H54 (cell line): Measurements from ENCODE around the gene ART3.
"Not testable (repeated sequence)": the region's sequence is repeated elsewhere in the genome, so short reads cannot be mapped to it uniquely, and the experiment has no call there.

Source experiments
- DNase-seq: peaks from one replicate; pipeline ENCODE4 v3.0.0; 2011; ENCODE audit warnings: low spot score, mixed read lengths; ENCODE audit not compliant: insufficient read length
- FAIRE-seq: peaks from 3 replicates; lab custom pipeline; 2011; peaks lifted over from hg19 to GRCh38; lab: Jason Lieb, UNC
- POLR2A ChIP-seq: IDR thresholded peaks from 2 replicates; pipeline ENCODE4 v1.6.1; 2011; ENCODE audit warnings: low read depth, mild to moderate bottlenecking, low read length

Gene ART3, protein sequence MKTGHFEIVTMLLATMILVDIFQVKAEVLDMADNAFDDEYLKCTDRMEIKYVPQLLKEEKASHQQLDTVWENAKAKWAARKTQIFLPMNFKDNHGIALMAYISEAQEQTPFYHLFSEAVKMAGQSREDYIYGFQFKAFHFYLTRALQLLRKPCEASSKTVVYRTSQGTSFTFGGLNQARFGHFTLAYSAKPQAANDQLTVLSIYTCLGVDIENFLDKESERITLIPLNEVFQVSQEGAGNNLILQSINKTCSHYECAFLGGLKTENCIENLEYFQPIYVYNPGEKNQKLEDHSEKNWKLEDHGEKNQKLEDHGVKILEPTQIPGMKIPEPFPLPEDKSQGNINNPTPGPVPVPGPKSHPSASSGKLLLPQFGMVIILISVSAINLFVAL

DNA sequence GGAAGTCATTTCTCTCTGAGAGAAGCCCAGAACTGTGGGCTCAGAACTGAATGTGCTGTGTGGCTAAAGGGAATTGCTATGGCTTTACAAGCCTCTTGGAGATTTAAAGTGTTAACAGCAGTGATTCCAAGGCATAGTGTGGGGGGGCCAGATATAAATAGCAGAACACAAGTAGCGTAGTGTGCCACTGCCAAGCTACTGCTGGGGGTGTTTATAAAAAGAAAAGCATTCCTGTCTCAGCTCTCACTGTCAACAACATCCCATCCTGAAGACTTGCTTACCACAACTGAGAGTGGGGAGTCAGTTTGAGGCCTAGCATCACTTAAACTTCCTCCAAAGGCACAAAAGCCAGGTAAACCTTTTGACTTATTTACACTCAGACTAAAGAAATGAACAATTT, at the start of gene ART3:
TSS of gene ART3 (plus strand) at position 242 of the 400 bp plus-strand sequence. CDS start 1,181 bp downstream, outside the sequence.
- DNase-seq (no peak), FAIRE-seq (no peak)
- TF ChIP-seq POLR2A = no peak

DNA sequence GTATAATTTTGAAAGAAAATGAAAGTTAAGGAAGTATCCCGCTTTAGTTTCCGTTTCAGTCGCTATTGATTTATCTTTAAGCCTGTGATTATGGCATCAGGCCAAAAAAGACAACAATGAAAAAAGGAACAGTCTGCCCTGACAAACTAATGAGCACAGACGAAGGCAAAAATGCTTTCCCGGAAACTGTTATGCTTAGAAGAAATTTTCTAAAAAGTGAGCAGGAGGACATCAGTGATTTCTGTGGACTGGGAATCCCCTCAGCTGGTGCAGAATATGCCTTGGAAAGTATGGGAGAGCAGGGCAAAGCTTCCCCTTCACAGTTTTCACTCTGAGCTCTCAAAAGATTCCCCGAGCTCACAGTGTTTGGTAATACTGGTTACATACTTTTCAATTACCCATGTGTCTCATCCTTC, 46.2 kb upstream of the ART3 start:
- no peak for TF ChIP-seq POLR2A
- no peak for DNase-seq
- no peak for FAIRE-seq

DNA sequence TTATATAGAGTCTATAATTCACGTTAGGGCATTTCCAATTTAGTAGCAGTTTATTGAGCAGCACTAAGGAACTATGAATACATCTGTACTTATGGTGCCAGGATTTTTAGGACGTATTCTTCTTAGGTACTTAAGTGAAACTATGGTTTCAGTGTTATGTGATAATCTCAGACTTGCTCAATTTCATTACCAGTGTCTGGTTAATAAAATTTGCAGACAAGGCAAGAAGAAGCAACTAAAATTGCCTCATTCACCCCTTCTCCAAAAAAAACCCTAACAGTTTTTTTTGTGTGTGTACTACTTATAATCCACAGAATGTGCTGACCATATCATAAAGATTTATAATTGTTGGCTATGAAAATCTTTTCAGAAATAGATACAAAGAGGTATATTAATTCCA, 45.2 kb upstream of the ART3 start:
- no peak for TF ChIP-seq POLR2A
- no peak for FAIRE-seq
- no peak for DNase-seq

DNA sequence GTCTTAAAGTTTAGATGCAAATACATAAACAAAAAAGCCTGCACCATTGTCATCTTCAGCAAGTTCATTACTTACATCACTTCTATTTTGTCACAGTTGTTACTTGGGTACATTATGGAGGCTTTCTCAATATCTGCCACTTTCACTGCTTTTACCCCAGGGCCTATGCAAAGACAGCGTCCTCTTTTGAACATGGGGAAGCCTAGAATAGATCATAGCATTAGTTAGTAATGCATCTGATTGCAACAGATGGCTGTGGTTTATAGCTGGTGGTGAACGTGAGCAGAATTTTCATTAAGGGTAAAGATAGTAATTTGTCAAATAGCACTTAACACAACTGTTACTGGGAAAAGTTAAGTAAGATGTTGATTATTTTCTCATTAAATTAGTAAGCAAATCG, 39.4 kb upstream of the ART3 start:
- DNase-seq (no peak), FAIRE-seq (no peak)
- no peak for TF ChIP-seq POLR2A

DNA sequence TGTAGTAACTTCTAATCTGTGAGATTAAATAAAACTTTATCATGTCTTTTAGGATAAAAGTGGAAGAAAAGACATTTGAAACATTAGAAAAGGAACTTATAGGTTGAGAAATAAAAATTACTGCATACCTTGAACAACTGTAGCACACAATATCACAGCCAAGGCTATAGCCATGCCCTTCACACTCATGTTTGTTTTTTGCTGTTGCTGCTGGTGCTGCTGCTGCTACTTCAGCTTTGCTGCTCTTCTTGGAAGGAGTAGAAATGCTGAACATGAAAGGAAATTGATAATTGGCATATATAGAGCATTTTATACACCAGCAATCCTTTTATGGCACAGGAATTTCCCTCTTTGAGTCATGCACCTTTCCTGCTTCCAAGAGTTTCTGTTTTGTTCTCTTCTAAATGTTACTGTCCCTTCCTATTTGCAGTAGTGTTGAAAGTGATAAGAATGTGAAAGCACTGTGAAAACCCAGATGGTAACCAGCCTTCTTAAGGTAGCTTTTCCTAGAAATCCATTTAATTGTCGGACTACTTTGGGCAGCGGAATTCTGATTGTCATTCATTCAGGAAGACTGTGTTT, 38.6 kb upstream of the ART3 start, which contains the start of gene CXCL11:
TSS of gene CXCL11 (minus strand) at position 272 of the 582 bp plus-strand sequence. CDS start at position 189, 83 bp downstream.
- TF ChIP-seq POLR2A = no peak
- FAIRE-seq (no peak), DNase-seq (no peak)

DNA sequence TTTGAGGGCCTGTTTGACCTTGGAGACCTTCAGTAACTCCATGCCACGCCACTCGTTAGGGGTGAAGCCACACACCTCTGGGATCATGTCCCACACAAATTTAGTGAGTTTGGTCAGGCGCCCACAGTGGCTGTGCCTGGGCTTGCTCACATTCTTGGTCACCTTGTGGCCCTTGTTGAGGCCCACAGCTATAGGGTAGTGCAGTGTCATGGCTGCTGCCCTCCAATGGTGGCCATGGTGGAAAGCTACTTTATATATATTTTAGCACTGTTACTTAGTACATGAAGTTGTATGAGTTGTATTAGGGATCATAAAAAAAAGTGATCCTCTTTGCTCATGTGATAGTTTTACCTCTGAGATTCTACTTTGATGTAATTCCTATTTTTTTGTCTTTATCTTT, 37.7 kb upstream of the ART3 start:
- FAIRE-seq (no peak), DNase-seq (no peak)
- no peak for TF ChIP-seq POLR2A

DNA sequence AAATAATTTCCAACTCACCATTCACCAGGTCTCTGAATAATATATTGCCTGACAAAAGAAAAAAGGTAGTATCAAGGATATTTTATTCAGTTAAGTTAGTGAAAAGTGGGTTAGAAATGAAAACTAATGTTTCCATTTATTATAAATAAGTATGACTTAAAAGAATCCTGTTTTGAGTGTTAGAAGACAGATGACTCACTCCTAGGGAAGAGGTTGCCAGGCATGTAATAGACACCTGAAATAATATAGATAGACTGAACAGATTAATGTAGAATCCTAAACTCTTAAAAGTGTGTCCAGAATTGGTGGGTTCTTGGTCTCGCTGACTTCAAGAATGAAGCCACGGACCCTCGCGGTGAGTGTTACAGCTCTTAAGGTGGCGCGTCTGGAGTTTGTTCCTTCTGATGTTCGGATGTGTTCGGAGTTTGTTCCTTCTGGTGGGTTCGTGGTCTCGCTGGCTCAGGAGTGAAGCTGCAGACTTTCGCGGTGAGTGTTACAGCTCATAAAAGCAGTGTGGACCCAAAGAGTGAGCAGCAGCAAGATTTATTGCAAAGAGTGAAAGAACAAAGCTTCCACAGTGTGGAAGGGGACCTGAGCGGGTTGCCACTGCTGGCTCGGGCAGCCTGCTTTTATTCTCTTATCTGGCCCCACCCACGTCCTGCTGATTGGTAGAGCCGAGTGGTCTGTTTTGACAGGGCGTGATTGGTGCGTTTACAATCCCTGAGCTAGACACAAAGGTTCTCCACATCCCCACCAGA, 32.1 kb upstream of the ART3 start:
- not testable (repeated sequence) for DNase-seq, FAIRE-seq

DNA sequence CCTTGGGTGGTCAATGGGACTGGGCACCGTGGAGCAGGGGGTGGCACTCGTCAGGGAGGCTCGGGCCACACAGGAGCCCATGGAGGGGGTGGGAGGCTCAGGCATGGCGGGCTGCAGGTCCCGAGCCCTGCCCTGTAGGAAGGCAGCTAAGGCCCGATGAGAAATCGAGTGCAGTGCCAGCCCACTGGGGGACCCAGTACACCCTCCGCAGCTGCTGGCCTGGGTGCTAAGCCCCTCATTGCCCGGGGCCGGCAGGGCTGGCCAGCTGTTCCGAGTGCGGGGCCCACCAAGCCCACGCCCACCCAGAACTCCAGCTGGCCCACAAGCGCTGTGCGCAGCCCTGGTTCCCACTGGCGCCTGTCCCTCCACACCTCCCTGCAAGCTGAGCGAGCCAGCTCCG, 31.2 kb upstream of the ART3 start:
- not testable (repeated sequence) for DNase-seq

DNA sequence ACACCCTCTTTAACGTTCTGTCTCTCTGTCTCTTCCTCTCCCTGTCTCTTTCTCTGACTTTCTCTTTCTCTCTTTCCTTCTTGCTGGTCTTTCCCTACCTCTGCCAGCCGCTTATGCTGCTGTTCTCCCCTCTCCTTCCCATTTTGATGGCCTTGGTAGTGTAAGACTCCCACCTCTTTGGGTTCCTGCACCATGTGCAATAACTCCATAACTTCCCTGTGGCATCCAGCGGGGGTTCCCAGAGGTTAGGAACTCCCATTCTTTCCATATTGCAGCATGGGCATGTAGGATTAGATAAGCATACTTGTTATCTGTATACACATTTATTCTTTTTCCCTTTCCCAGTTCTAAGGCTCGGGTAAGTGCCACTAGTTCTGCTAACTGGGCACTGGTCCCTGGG, 29.8 kb upstream of the ART3 start:
- not testable (repeated sequence) for DNase-seq, FAIRE-seq

More for the DNA sequence above, 31.2 kb upstream of the ART3 start:
- FAIRE-seq = not testable (repeated sequence)

DNA sequence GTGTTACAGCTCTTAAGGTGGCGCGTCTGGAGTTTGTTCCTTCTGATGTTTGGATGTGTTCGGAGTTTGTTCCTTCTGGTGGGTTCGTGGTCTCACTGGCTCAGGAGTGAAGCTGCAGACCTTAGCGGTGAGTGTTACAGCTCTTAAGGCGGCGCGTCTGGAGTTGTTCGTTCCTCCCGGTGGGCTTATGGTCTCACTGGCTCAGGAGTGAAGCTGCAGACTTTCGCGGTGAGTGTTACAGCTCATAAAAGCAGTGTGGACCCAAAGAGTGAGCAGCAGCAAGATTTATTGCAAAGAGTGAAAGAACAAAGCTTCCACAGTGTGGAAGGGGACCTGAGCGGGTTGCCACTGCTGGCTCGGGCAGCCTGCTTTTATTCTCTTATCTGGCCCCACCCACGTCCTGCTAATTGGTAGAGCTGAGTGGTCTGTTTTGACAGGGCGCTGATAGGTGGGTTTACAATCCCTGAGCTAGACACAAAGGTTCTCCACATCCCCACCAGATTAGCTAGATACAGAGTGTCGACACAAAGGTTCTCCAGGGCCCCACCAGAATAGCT, 24.6 kb upstream of the ART3 start:
- FAIRE-seq, DNase-seq: not testable (repeated sequence)

DNA sequence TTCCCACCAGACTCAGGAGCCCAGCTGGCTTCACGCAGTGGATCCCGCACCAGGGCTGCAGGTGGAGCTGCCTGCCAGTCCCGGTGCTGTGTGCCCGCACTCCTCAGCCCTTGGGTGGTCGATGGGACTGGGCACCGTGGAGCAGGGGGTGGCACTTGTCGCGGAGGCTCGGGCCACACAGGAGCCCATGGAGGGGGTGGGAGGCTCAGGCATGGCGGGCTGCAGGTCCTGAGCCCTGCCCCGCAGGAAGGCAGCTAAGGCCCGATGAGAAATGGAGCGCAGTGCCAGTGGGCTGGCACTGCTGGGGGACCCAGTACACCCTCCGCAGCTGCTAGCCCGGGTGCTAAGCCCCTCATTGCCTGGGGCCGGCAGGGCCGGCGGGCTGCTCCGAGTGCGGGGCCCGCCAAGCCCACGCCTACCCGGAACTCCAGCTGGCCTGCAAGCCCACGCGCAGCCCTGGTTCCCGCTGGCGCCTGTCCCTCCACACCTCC, 23.9 kb upstream of the ART3 start:
- FAIRE-seq, DNase-seq: not testable (repeated sequence)

DNA sequence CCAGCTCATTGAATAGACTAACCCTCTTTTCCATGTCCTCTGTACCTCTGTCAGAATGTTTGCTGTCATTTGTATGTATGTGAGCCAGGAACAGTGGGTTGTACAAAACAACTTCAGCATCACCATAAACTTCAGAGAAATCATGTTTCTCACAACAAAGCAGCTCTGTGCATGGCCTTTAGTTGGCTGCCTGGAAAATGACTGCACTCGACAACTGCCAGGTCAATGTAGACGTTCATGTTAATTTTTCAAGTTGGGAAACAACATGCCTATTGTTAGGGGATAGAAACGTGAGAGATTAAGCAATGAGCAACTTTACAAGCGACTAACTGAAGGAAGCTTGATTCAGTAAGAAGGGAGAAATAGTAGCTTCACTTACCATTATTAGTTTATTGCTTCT, 20.8 kb upstream of the ART3 start:
- FAIRE-seq = no peak
- TF ChIP-seq POLR2A = no peak
- no peak for DNase-seq

DNA sequence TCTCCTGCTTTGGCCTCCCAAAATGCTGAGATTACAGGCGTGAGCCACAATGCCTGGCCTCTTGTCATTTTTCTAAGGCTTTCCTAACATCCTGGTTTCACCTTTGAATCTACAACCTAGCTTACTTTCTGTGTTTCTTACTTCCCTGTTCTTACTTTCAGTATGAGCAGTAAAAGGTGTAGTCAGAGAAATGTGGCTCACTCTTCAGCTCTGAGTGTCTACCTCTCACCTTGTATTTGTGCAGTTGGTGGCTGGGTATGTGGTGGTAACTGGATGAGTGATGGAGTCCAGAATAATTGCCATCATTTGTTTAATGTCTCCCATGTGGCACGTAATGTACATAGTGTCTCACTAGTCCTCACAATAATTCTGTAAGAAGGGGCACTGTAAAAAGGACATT, 19.5 kb upstream of the ART3 start:
- DNase-seq = no peak
- no peak for TF ChIP-seq POLR2A
- FAIRE-seq = no peak

DNA sequence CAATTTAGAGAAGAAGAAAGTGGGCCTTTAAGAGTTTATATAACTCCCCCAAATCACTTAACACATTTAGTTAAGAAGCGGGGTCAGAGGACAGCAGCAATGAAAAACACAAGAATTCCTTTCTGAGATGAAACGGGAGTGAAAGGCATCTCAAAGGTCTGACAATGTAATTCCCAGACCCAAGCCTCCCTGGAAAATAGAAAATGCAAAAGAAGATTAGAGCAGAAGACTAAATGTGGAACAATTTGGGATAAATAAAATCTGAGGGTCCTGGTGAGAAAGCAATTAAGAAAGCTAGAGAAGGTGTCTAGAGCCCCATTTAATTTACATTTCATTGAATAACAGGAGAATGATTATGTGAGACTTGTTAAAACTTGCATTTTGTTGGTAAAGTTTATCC, 19.1 kb upstream of the ART3 start:
- FAIRE-seq = no peak

More for the DNA sequence above, 19.1 kb upstream of the ART3 start:
- DNase-seq = no peak
- no peak for TF ChIP-seq POLR2A
